Stomach (tissue), 4 donors: Measurements from ENCODE around the gene SH3TC1.

Experiments used
- EP300 ChIP-seq: sonication (generic); formaldehyde crosslinking; IDR thresholded peaks from one replicate; pipeline ENCODE4 v1.6.1; 2017; ENCODE audit warnings: antibody characterized with exemption
- POLR2A ChIP-seq, 4 donors: fragments of 450-650 bp; IDR thresholded peaks; one replicate each; pipeline ENCODE4 v1.6.1; 2016; ENCODE audit warnings: antibody characterized with exemption in 4 of 4, control low read depth in 2 of 4, mild to moderate bottlenecking in 1 of 4, moderate library complexity in 1 of 4
- POLR2AphosphoS5 ChIP-seq, 3 donors: sonication (generic); formaldehyde crosslinking; IDR thresholded peaks; one replicate each; pipeline ENCODE4 v1.6.1; 2016; ENCODE audit warnings: antibody characterized with exemption in 3 of 3
- TF ChIP-seq, protein P1 (sequence below), 7 experiments: fragments of 450-650 bp in 4 of 7; fragments of 200-600 bp in 3 of 7; sonication (generic) in 3 of 7; IDR thresholded peaks; one replicate each; pipeline ENCODE4 v1.5.1; 2016 to 2019; ENCODE audit warnings: antibody characterized with exemption in 7 of 7, control low read depth in 2 of 7, mild to moderate bottlenecking in 1 of 7

DNA sequence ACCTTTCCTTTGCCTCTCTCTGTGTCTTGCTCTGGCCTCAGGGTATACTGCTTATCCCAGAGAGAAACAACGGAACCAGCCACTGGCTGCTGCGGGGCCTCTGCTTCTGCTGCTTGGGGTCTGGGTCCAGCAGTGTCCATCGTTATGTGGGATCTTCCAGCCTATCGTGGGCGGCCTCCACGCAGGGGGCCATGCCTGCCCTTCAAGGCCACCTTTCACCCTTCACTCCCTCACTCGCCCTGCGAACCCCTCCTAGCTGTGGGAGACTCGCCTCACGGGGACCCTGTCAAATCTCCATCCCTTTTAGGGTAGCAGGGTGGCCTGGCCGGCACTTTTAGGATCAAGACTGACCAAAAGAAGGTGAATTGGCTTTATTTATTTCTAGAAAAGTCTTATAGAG lies 21.1 kb upstream of the SH3TC1 start:
- TF ChIP-seq POLR2AphosphoS5 (IDR thresholded peaks at IDR 0.05), result no peak
- no peak for TF ChIP-seq POLR2A (IDR thresholded peaks at IDR 0.05)
- TF ChIP-seq, protein P1, sequence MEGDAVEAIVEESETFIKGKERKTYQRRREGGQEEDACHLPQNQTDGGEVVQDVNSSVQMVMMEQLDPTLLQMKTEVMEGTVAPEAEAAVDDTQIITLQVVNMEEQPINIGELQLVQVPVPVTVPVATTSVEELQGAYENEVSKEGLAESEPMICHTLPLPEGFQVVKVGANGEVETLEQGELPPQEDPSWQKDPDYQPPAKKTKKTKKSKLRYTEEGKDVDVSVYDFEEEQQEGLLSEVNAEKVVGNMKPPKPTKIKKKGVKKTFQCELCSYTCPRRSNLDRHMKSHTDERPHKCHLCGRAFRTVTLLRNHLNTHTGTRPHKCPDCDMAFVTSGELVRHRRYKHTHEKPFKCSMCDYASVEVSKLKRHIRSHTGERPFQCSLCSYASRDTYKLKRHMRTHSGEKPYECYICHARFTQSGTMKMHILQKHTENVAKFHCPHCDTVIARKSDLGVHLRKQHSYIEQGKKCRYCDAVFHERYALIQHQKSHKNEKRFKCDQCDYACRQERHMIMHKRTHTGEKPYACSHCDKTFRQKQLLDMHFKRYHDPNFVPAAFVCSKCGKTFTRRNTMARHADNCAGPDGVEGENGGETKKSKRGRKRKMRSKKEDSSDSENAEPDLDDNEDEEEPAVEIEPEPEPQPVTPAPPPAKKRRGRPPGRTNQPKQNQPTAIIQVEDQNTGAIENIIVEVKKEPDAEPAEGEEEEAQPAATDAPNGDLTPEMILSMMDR (IDR thresholded peaks at IDR 0.05), result no peak
- TF ChIP-seq EP300, result no peak
